ENCODE measurements around the gene UPK1B.
"Not testable (repeated sequence)": the region's sequence is repeated elsewhere in the genome, so short reads cannot be mapped to it uniquely, and the experiment has no call there.

Gene UPK1B

DNA sequence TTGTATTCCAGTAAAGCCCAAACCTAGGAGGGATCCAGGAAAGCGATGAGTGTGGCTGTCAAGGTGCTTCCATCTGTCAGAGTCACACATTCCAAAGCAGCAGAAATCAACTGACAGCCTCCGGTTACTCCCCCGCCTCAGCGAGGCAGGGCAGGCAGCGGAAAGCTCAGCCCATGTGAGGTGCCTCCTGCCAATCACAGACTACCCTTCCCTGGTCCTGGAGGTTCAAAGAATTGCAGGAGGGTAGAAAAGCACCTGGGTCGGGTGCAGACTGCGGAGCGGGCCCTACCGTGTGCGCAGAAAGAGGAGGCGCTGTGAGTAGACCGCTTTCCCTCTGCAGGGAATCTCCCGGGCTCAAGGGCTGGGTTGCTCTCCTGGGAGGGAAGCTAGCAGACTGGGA, at the start of gene UPK1B:
UPK1B (plus strand) TSS at position 274 of the 400 bp plus-strand sequence. CDS start 13,144 bp downstream, outside the sequence.
- DNase-seq: no peak

DNA sequence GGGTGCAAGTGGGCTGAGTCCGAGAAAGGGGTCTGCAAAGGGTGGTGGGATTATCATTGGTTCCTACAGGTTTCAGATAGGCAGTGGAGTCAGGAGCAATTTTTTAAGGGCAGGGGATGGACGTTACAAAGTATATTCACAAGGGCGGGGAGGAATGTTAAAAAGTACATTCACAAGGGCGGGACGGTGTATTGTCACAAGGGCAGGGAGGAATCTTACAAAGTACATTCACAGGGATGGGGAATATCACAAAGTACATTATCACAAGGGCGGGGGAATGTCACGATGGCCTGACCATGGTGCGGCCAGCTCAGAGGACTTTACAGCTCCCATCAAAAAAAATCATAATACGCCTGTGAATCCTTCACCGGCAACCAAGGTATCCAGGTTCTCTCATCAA, 48.1 kb upstream of the UPK1B start:
- DNase-seq: no peak

DNA sequence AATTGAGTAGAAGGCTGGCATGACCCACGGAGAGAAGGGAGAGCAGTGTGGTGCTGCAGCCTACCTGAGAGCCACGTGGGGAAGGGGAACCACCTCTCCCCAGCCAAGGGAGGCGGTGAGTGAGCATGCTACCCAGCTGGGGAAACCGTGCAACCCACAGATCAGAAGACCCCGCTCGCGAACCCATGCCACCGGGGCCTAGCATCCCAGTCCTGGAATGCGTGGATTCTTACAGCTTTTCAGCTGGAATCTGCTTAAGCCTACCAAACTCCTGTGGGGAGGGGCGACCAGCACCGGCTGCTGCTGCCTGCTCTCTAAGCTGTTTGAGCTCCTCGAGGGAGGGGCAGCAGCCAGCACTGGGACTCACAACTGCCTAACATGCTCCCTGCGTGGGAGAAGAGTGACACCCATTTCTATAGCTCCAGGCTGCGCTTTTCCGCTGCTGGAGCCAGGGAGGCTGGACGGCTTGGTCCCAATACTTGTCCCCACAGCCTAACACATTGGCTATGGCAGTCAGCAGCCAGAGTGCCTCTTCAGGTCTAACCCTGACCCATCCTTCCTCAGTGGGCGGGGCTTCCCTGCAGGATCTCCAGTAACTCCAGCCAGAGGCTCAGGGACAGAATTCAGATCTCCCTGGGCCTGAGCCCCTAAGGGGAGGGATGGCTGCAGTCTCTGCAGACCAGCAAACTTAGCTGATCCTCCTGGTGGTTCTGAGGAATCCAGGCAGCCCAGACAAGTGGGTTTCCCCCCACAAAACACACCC, 47.5 kb upstream of the UPK1B start:
- DNase-seq: no peak

DNA sequence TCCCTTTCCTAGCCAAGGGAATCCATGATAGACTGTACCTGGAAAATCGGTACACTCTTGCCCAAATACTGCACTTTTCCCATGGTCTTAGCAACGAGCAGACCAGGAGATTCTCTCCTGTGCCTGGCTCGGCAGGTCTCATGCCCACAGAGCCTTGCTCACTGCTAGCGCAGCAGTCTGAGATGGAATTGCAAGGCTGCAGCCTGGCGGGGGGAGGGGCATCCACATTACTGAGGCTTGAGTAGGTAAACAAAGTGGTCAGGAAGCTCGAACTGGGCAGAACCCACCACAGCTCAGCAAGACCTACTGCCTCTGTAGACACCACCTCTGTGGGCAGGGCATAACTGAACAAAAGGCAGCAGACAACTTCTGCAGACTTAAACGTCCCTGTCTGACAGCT, 43.1 kb upstream of the UPK1B start:
- not testable (repeated sequence) for DNase-seq

DNA sequence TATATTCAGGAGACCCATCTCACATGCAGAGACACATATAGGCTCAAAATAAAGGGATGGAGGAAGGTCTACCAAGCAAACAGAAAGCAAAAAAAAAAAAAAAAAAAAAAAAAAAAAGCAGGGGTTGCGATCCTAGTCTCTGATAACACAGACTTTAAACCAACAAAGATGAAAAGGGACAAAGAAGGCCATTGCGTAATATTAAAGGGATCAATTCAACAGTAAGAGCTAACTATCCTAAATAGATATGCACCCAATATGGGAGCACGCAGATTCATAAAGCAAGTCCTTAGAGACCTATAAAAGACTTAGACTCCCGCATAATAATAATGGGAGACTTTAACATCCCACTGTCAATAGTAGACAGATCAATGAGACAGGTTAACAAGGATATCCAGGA, 41.1 kb upstream of the UPK1B start:
- DNase-seq: not testable (repeated sequence)

DNA sequence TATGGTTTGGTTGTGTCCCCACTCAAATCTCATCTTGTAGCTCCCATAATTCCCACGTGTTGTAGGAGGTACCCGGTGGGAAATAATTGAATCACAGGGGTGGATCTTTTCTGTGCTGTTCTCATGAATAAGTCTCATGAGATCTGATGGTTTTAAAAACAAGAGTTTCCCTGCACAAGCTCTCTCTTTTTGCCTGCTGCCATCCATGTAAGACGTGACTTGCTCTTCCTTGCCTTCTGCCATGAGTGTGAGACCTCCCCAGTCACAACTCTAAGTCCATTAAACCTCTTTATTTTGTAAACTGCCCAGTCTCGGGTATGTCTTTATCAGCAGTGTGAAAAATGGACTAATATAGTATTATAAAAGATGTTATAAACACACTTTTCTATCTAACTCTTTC, 34.0 kb upstream of the UPK1B start:
- not testable (repeated sequence) for DNase-seq

DNA sequence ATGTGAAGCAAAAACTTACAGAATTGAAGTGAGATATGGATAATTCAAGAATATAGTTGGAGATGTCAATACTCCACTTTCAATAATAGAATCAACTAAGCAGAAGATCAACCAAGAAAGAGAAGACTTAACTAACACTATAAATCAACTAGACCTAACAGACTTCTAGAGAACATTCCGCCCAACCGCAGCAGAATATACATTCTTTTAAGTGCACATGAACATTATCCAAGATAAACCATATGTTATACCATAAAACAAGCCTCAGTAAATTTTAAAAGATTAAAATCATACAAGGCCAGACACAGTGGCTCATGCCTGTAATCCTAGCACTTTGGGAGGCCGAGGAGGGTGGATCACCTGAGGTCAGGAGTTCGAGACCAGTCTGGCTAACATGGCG, 32.9 kb upstream of the UPK1B start:
- no peak for DNase-seq

DNA sequence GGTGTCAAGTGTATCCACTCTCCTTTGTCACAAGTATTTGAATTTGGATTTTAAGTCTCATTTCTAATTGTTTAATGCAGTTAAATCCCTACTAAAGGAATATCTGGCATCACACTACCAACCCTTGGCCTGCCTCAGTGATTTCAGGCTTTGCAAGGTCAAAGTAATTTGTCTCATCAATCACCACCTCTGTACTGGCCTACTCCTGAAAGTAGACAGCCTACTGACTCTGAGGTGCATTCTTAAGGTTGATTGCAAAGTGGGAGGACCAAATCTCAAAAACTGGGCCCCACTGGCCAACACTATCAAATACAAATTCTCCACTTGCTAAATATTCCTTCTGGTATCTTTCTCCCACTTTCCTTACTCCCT, 28.3 kb upstream of the UPK1B start:
- DNase-seq: no peak

DNA sequence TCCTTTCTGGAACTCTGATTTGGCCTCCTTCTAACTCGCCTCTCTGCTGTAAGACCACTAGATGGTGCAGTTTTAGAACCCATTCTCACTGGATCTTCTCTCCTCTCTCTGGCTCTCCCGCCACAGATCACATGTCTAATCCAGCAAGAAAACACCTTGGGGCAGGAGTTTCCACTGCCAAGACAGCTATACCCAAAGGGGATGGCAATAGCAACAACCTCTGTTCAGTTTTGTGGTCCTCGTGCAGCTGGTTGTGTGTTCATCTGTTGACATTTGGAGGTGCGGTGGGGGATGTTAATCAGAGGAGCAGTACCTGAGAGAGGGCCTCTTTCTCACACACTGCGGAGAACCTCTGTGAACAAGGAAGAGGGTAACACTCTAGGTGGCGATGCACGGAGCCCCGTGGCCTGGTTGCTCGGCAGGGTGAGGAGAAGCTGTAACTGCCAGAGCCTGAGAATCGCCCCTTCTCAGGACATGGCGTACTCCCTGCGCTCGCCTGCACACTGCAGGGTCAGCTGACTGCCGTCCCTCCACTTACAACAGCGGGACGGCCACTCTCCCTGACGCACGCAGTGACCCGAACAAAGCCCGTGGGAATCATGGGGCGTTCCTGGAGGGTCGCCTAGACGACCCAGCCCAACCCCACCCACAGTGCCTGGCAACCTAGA, 27.8 kb upstream of the UPK1B start, which contains the start of gene TEX55:
TEX55 (plus strand) TSS at position 666 of the 668 bp plus-strand sequence. CDS start 25 bp downstream, outside the sequence.
- DNase-seq: no peak

DNA sequence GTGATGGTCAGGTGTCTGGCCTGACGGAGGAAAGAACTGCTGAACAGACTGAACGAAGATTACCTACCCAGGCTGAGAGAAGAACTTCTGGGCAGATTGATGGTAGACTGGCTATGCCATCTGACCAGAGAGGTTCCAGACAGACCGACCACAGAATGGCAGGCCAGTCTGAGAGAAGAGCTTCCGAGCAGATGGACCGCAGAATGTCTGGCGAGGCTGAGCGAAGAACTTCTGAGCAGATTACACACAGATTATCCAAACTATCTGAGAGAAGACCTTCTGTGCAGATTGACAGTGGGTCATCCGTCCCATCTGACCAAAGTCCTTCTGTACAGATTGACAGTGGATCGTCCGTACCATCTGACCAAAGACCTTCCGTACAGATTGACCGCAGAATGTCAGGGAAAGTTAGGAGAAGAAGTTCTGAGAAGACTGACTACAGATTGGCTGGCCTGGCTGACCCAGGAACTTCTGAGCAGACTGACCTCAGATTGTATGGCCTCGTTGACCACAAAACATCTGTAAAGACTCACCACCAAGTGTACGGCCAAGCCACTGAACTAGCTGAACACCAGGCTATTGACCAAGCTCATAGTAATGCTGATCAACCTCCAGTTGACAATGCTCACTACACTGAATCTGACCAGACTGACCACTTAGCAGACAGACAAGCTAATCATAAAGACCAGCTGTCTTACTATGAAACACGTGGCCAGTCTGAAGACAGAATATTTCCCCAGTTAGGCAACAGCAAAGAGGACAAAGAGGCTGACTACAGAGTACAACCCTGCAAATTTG, 26.6 kb upstream of the UPK1B start:
- DNase-seq: no peak

DNA sequence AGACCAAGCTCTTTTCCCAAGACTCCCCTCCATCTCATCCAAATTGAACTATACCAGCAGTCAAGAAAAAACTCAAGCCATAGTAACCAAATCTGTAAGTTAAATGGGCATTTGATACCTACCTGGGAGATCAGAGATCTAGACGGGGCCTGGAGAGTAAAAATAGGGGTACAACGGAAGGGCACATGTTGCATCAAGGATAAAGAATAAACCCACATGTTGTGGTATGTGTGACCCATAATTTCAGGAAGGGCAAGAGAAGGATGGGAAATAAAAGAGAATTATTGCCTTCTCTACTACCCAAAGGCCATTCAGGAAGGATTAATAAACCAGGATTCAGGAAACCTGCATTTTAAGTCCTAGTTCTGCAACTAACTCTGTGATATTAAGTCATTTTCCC, 25.9 kb upstream of the UPK1B start:
- DNase-seq: no peak

DNA sequence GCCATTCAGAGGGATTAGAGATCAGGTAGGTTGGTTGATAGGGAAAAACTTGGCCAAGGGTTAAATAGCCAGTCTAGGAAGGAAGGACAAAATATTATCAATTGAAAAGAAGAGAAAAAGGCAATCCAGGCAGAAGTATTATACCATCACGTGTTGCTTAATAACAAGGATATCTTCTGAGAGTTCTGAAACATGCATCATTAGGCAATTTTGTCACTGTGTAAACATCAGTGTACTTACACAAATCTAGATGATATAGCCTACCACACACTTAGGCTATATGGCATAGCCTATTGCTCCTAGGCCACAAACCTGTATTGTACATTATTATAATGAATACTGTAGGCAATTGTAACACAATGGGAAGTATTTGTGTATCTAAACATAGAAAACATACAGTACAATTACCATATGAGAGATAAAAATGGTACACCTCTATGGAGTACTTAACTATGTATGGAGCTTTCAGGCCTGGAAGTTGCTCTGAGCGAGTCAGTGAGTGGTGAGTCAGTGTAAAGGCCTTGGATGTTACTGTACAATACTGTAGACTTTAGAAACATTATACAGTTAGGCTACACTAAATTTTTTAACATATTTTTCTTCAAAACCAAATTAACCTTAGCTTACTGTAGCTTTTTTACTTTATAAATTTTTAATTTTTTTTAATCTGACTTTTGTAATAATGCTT, 24.8 kb upstream of the UPK1B start:
- DNase-seq: no peak

DNA sequence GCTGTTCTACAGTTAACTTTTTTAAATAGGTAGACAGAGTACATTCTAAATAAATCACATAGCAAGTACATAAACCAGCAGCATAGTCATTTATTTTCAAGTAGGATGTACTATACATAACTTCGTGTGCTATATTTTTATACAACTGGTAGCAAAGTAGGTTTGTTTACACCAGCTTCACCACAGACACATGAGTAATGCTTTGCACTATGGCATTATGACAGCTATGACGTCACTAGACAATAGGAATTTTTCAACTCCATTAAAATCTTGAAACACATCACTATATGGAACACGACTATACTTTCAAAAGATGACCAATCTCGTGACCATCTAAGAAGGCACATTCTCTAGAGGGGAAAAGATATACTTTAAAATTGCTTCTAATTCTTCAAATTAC, 23.9 kb upstream of the UPK1B start:
- no peak for DNase-seq

DNA sequence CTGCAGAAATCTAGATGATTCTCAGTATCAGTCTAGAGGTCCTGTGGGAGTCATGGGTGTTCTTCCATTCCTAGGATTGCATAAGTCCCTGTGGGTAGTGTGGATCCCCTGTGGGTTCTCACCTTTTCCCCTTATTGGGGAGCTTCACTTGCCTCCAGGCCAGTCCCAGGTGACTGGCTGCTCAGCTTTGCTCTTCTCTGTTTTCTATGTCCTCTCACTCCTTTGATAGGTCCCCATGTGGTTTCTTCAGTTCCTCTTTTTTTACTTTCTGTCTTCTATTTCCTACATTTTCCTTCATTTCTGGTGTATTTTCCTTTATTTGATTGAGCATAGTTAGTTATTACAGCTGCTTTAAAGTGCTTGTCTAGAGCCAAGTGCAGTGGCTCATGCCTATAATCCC, 16.5 kb upstream of the UPK1B start:
- DNase-seq: no peak

DNA sequence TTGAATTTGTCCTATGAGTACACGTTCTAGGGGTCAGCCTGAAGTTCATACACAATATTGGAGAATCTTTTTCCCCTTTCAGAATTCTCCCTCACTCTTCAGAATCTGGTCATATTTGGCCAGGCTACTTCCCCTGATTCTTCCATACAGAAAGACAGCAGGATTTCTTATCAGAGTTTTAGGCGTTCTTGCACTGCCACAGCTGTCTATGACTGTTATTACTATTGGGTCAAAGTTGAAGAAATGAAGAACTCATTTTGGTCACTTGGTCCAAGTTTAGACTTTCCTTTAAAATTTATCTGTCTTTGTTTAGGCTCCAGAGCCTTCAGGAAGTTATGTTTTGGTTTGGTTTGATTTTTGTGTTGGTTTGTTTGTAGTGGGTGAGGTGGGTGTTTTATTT, 15.4 kb upstream of the UPK1B start:
- DNase-seq: no peak

DNA sequence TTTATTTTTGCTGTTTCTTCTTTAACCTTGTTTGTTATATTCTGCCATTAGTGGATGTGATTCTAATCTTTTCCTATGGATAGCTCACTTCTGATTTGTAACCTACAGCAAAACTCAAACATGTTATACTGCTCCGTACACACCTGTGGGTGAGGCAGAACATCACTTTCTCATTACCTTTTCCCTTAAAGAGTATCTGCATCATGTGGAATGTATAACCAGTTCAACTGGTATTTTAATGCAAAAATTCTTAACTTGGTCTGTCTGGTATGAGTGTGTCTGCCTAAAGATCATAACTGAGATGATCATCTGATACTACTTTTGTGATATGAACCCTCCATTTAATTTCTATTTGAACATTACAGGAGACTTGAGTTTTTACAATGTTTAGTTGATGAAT, 13.0 kb upstream of the UPK1B start:
- no peak for DNase-seq

DNA sequence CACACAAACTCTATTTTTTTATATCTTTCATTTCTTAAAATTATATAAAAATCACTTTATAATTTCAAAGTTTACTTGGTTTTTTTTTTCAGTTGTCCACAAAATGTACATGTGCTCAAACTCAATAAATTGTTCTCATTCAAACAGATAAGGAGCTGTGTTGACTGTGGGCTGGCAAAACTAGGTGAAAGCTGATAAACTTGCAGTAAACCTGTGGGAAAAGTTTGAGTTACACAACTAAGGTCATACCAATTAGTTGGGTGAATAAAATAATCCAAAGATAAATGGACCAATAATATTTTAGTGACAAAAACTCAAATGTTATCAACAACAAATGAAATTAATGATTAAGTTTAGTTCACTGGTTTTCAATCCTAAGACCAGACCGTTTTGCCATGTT, 12.6 kb upstream of the UPK1B start:
- DNase-seq: no peak

DNA sequence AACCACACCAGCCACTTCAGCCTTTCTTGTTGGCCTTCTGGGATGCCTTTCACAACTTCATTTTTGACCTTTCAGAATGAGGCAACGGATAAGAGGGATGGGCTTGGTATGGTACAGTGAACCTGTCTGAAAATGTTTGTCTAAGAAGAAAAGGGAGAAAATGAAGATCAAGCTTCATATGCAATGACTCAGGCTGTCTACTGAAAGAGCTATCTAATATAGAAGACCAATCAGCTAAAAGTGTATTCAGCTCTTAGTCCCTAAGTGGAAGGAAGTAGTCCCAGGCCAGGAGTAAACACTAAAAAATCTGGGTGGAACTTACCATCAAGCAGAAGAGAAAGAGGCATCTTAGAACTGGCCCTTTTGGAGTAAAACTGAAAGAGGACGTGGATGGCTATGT, 12.2 kb upstream of the UPK1B start:
- DNase-seq: no peak

DNA sequence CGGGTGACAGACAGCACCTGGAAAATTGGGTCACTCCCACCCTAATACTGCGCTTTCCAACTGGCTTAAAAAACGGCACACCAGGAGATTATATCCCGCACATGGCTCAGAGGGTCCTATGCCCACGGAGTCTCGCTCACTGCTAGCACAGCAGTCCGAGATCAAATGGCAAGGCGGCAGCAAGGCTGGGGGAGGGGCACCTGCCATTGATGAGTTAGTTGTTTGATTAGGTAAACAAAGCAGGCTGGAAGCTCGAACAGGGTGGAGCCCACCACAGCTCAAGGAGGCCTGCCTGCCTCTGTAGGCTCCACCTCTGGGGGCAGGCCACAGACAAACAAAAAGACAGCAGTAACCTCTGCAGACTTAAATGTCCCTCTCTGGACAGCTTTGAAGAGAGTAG, 8.7 kb upstream of the UPK1B start:
- DNase-seq: not testable (repeated sequence)

DNA sequence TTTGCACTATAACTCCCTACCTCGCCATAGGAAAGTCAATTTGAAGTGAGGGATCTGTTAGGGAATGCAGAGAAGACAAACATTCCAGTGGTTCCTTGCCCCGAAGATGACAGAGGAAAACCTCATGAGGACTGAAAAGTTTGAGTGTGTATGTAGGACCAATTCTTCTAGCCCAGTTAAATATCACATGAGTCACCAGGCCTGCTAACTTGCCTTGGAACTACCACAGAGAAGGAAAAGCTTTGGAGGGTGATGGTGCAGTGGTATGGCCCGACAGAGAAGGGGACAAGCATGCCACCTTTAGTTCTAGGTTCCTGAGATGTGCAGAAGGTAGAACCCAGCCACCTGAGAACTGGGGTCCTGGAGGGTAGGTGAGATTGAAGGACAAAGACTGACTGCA, 2.6 kb upstream of the UPK1B start:
- DNase-seq: no peak

DNA sequence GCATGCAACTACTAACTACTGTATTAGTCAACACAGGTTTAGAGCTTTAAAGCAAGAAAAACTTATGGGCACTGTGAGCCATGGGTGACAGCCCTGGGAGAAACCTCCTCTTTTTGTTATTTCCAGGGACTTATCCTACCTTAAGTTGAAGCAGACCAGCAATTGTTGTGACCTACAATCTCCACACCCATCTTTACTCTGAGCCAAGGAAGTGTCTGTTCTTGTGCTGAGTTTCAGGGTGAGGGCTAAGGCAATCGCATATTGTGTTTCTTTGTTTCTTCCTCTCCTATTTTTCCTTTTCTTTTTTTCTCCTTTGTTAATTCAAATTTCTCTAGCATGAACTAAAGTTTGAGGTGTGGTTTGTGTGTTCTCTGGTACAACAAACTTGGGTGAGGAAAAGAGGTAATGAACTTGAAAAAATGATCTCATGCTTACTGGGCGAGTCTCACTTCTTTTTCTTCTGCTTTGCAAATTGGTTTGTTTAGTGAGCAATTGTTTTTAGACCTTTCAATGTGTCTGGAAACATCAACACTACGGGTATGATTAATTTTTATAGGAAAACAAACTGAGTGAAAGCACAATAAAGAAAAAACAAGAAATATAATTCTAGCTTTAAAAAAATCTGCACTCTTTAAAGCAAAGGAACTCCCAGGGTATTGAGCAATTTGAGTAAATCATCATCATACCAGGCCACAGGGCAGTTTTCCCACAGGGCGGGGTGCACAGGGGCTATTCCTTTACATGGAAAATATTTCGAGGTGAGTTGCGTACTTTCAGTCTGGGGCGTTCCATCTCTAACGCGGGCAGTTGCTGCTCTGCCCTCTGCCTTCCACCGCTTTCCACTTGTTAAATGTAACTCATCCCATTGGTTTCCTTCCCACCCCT, 2.7 kb downstream of the UPK1B start:
- no peak for DNase-seq

DNA sequence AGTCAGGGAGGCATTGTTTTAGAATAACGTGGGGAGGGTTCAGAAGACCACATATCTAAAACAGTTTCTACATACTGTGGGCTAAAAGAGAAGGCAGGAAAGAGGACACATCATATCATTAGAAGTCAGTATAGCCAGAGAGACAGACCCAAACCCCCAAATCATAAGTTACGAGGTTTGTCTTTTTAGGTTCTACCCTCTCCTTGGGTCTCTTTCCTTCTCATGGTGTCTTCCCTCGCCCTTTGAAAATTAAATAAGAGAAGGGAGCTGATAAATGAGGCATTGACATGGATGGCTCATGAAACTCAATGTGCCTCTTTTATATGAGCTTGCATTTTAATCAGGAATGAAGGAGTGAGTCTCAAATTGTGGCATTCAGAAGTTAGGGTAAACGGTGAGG, 3.4 kb downstream of the UPK1B start:
- no peak for DNase-seq

Measured in activated CD8-positive, alpha-beta memory T cell treated with anti-CD3 and anti-CD28 coated beads, Interleukin-2, amount 50 U/mL, for 4 hours (primary cell).